IgD-negative memory B cell (primary cell): Measurements from ENCODE around the gene ZNF442. TPM values are rescaled to one million over a fixed set of nuclear protein-coding genes. Genes with fewer than 3 reads are reported as not detected.
"Not testable (repeated sequence)": the region's sequence is repeated elsewhere in the genome, so short reads cannot be mapped to it uniquely, and the experiment has no call there.

Source experiments
- H3K27ac Mint-ChIP-seq, 3 donors: one replicate each; pipeline ENCODE4 v1.8.0; 2020 to 2022; ENCODE audit warnings: mild to moderate bottlenecking in 3 of 3, mixed read lengths in 3 of 3, moderate library complexity in 1 of 3
- H3K27me3 Mint-ChIP-seq: one replicate; pipeline ENCODE4 v1.8.0; 2021; ENCODE audit warnings: mixed read lengths
- H3K36me3 Mint-ChIP-seq: one replicate; pipeline ENCODE4 v1.8.0; 2020; ENCODE audit warnings: mild to moderate bottlenecking, mixed read lengths
- H3K4me1 Mint-ChIP-seq, 3 donors: one replicate each; pipeline ENCODE4 v1.8.0; 2020 to 2022; ENCODE audit warnings: mixed read lengths in 3 of 3, mild to moderate bottlenecking in 1 of 3
- H3K4me3 Mint-ChIP-seq, 4 donors: one replicate each; pipeline ENCODE4 v1.8.0; 2020 to 2022; ENCODE audit warnings: mild to moderate bottlenecking in 4 of 4, mixed read lengths in 4 of 4, moderate library complexity in 3 of 4
- H3K9me3 Mint-ChIP-seq, 3 donors: one replicate each; pipeline ENCODE4 v1.8.0; 2020 to 2021; ENCODE audit warnings: mixed read lengths in 3 of 3, mild to moderate bottlenecking in 1 of 3
- polyA plus RNA-seq: library from polyadenylated mRNA; unstranded; fragments of 300-500 nt; fragmentation: Illumina TruSeq; gene quantifications from one replicate; pipeline ENCODE4 v1.2.3, GENCODE V29; 2021

The ZNF442 gene
- polyA plus RNA-seq, 1 donor from 2014 or later: 2.3 TPM

DNA sequence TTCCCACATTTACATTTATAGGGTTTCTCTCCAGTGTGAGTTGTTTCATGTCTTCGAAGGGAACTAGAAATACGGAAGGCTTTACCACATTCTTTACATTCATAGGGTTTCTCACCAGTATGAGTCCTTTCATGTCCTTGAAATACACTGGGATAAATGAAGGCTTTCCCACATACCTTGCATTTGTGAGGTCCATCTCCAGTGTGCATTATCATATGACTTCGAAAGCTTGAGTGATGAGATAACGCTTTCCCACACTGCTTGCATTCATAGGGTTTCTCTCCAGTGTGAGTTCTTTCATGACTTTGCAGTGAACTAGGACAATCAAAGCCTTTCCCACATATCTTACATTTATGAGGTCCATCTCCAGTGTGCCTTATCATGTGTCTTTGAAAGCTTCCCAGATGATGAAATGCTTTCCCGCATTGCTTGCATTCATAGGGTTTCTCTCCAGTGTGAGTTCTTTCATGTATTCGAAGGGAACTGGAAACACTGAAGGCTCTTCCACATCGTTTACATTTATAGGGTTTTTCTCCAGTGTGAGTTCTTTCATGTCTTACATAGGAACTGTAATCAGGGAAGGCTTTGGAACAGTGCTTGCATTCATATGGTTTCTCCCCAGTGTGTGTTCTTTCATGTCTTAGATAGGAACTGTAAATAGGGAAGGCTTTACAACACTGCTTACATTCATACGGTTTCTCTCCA is 15.1 kb downstream of the ZNF442 start:
- peaks cover 19 to 50% (median 45%) of the 10 kb centered on the region in 3 donors for H3K9me3 Mint-ChIP-seq
- H3K36me3 Mint-ChIP-seq: peaks cover 15% of the 10 kb centered on the region

DNA sequence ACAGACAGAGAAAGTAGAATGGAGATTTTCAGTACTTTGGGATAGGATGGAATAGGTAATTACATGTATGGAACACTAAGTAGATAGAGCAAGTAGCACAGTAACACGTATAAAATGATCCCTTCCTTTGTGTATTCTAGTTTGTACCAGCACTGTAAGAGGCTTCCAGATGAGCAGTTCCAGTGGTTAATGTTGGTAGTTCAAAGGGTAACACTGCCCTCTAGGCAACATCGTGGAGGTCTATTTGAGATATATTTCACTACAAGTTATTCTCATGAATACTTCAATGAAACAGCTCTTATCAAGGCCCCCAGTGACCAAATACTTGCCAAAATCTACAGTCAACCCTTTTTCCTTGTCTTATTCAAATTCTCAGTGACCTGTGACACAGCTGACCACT is 18.6 kb downstream of the ZNF442 start:
- peaks cover 20 to 31% (median 30%) of the 10 kb centered on the region in 3 donors for H3K9me3 Mint-ChIP-seq
- no peak overlapping the region for H3K4me3 Mint-ChIP-seq
- H3K27me3 Mint-ChIP-seq: no peaks in the 10 kb centered on the region
- no peaks in the 10 kb centered on the region for H3K4me1 Mint-ChIP-seq
- no peak overlapping the region for H3K27ac Mint-ChIP-seq
- H3K36me3 Mint-ChIP-seq: peaks cover 16% of the 10 kb centered on the region

More for the DNA sequence above, 15.1 kb downstream of the ZNF442 start:
- Mint-ChIP-seq H3K27ac (no peak overlapping the region), H3K4me1 (no peaks in the 10 kb centered on the region), H3K4me3 (no peak overlapping the region), H3K27me3 (no peaks in the 10 kb centered on the region)

DNA sequence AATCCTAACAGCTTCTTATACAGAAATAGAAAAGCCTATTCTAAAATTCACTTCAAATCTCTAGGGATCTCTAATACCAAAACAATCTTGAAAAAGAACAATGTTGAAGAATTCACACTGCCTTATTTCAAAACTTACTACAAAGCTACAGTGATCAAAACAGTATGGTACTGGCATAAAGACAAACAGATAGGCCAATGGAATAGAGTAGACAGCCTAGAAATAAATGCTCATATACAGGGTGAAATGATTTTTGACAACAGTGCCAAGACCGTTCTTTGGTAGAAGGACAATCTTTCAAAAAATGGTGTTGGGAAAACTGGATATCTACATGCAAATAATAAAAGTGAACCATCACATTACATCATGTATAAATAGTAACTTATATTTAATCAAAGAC is 20.3 kb downstream of the ZNF442 start:
- Mint-ChIP-seq H3K4me3 (no peak overlapping the region), H3K9me3 (peaks cover 20 to 26% (median 22%) of the 10 kb centered on the region in 3 donors), H3K27ac (no peak overlapping the region), H3K4me1 (no peaks in the 10 kb centered on the region), H3K27me3 (no peaks in the 10 kb centered on the region), H3K36me3 (peaks cover 5% of the 10 kb centered on the region)

DNA sequence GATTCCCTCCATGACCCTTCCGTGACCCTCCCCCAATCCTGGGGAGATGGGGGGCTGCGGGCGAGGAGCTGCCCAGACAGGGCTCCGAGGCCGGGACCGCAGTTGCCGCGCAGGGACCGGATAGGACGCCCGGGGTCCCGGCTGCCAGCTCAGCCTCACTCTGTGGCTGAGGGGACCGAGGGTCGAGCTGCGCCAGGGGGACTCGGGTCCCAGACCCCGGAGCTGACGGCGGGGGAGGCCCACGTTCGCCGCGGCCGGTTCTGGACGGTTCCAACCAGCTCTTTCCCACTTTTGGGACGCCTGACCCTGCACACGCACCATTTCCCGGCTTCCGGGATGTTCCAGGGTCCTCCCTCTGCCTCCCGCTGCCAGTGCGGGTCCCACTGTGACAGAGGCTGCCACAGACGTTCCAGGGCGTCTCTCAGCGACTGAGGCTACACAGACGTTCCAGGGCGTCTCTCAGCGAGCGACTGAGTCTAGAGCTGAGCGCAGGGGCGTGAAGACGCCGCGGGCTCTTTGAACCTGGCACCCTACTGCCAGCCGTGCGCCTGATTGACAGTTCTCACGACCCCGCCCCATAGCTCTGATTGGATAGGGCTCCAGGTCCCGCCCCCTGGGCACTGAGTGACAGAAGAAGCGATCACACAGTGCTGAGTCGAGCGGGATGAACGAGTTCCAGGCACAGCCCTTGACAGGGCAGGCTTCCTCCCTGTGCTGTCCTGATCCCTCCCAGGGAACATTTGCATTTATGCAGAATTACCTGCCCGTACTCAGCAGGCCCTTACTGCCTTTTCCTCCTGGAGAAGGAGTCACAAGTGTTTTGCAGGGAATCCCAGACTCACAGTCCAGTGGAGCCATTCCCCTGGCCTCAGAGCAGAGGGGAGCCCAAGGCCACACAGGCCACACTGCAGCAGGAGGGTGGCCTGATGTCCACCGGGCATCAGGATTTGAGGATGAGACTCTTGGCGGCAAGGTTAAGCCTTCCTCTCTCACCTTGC is 32.0 kb downstream of the ZNF442 start, which contains the start of gene ZNF563:
Gene ZNF563, minus strand, starts transcription at position 472 of the 998 bp plus-strand sequence. Its CDS starts 151 bp downstream, at position 321.
- peak within 1 kb of the TSS; percentile 97 to 100 (median 99) for H3K4me3 Mint-ChIP-seq
- H3K4me1 Mint-ChIP-seq: peaks cover 33 to 38% (median 35%) of the 10 kb centered on the region in 3 donors
- peak within 1 kb of the TSS; percentile 88 to 97 (median 91) for H3K27ac Mint-ChIP-seq
- no peaks in the 10 kb centered on the region for H3K27me3 Mint-ChIP-seq
- peaks cover 2% of the 10 kb centered on the region for H3K36me3 Mint-ChIP-seq
- H3K9me3 Mint-ChIP-seq: no peaks in the 10 kb centered on the region

DNA sequence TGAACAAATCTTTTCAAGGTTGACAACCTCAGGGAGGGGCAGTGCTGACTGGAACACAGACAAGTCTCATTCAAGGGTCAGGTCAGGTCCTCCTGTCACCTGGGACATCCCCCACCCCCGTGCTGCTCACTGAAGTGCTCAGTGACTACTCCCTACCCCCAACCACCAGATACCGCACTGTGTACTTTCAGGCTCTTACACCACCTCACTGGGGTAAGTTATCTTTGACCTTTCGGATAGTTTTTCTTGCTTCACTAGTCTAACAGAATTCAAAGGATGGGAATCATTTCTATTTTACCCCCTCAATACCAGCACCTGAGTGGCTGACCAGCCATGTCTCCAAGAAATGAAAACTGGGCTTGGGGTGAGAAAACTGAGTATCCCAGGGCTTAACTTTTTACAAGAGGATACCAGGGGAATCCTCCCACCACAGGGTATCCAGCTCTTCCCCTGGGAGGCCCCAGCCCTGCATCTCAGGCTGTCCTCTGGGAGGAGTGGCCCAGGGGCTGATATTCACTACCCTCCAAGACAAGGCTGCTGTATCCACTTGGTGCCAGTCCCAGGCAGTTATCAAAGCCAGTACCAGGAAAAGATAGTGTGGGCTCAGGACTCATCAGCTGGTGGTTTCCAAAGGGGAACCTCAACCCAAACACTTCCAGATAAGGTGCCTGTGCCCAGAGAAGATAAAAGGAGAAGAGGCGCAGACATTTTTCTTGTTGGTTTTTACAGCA is 34.1 kb downstream of the ZNF442 start:
- H3K27ac Mint-ChIP-seq: peak overlapping the region; percentile 65 to 90 (median 83)
- H3K27me3 Mint-ChIP-seq: no peaks in the 10 kb centered on the region
- H3K4me1 Mint-ChIP-seq: peaks cover 33 to 44% (median 35%) of the 10 kb centered on the region in 3 donors
- H3K4me3 Mint-ChIP-seq: peak overlapping the region; percentile 97 to 100 (median 99)
- peaks cover 6% of the 10 kb centered on the region for H3K36me3 Mint-ChIP-seq
- H3K9me3 Mint-ChIP-seq: no peaks in the 10 kb centered on the region

DNA sequence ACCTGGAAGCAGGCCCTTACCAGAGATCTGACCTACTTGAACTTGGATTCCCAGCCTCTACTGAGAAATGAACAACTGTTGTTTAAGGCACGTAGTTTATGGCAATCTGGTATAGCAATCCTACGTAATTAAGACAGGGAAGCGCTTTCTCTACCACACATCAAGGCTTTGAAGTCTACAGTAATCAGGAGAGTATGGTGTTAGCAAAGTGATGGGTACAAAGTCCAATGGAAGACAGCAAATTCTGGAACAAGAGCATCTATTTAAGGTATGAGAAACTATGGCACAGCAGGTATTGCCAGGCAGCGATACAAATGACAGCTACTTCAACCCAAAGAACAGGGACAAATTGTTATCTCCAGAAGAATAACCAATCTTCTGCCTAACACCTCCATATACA is 35.1 kb downstream of the ZNF442 start:
- Mint-ChIP-seq H3K4me1 (peaks cover 33 to 47% (median 35%) of the 10 kb centered on the region in 3 donors), H3K9me3 (no peaks in the 10 kb centered on the region), H3K27ac (peak overlapping the region in 1 of 3 donors; percentile 50), H3K36me3 (peaks cover 14% of the 10 kb centered on the region), H3K4me3 (peak overlapping the region in 2 of 4 donors; percentile 99), H3K27me3 (no peaks in the 10 kb centered on the region)

DNA sequence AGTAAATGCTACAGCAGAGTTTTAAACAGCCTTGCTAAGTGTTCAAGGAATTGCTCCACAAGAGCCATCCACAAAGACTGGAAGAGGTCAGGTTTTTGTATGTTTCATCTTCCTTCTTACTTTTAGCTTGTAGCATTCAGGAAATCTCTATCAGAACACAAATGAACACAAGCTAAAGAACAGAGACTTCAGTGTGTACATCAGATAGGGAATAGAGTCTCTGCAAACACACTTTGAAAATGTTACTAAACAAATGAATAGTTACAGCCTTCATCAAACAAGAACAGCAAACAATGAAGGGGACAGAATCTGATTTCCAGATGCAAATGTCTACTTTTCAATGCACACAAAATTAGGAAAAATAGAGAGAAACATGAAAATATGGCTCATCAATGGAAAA is 39.8 kb downstream of the ZNF442 start:
- Mint-ChIP-seq H3K27me3 (no peaks in the 10 kb centered on the region), H3K4me3 (peak overlapping the region in 1 of 4 donors; percentile 23), H3K27ac (no peak overlapping the region), H3K4me1 (peaks cover 11 to 19% (median 11%) of the 10 kb centered on the region in 3 donors), H3K36me3 (peaks cover 31% of the 10 kb centered on the region), H3K9me3 (peaks cover 0 to 5% (median 3%) of the 10 kb centered on the region in 3 donors)

DNA sequence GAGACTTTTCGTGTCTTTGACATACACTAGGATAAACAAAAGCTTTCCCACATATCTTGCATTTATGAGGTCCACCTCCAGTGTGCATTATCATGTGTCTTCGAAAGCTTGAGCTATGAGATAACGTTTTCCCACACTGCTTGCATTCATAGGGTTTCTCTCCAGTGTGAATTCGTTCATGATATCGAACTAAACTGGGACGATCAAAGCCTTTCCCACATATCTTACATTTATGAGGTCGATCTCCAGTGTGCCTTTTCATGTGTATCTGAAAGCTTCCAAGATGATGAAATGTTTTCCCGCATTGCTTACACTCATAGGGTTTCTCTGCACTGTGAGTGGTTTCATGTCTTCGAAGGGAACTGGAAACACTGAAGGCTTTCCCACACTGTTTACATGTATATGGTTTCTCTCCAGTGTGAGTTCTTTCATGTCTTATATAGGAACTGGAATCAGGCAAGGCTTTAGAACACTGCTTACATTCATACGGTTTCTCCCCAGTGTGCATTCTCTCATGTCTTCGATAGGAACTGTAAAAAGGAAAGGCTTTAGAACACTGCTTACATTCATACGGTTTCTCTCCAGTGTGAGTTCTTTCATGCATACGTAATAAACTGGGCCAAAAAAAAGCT is 46.6 kb downstream of the ZNF442 start:
- no peaks in the 10 kb centered on the region for H3K4me1 Mint-ChIP-seq
- H3K36me3 Mint-ChIP-seq: peaks cover 33% of the 10 kb centered on the region
- H3K27ac Mint-ChIP-seq: no peak overlapping the region
- peaks cover 9 to 27% (median 19%) of the 10 kb centered on the region in 3 donors for H3K9me3 Mint-ChIP-seq
- H3K27me3 Mint-ChIP-seq: no peaks in the 10 kb centered on the region
- H3K4me3 Mint-ChIP-seq: no peak overlapping the region

DNA sequence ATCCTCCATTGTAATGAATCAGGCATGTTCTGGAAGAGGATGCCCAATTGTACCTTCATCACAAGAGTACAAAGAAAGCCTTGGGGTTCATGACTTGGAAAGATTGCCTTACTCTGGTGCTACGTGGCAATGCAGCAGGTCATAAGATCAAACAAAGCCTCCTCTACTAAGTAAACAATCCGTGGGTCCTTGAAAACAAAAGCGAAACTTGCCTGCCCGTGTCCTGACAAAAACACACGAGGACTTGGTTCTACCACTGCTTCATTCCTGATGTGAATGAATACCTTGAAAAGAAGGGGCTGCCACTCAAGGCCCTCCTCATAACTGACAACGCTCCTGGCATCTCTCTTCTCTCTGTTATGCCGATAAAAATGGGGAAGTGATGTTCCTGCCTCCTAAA is 50.9 kb downstream of the ZNF442 start:
- Mint-ChIP-seq H3K27ac (peak overlapping the region in 1 of 3 donors; percentile 39), H3K4me1 (no peaks in the 10 kb centered on the region), H3K9me3 (peaks cover 9 to 23% (median 15%) of the 10 kb centered on the region in 3 donors), H3K27me3 (no peaks in the 10 kb centered on the region), H3K36me3 (peaks cover 20% of the 10 kb centered on the region), H3K4me3 (no peak overlapping the region)

DNA sequence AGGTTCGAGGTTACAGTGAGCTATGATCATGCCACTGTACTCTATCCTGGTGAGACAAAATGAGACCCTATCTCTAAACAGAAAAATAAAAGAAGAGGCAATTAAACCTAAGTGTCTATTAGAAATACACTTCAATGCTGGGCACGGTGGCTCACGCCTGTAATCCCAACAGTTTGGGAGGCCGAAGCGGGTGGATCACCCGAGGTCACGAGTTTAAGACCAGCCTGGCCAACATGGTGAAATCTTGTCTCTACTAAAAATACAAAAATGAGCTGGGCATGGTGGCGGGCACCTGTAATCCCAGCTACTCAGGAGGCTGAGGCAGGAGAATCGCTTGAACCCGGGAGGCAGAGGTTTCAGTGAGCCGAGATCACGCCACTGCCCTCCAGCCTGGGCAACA is 56.6 kb downstream of the ZNF442 start:
- H3K27me3 Mint-ChIP-seq, H3K27ac Mint-ChIP-seq, H3K4me1 Mint-ChIP-seq, H3K4me3 Mint-ChIP-seq, H3K9me3 Mint-ChIP-seq, H3K36me3 Mint-ChIP-seq: not testable (repeated sequence)

Other genes starting within 250 kb of the ZNF442 start
- gene ZNF20, start 225.3 kb downstream of the ZNF442 start, polyA plus RNA-seq: 1.9 TPM
- gene ZNF625, start 208.9 kb downstream of the ZNF442 start, polyA plus RNA-seq: 1.1 TPM
- gene ZNF136, start 202.6 kb downstream of the ZNF442 start, polyA plus RNA-seq: 21.9 TPM
- 18.9 TPM for gene ZNF44, start 70.8 kb downstream of the ZNF442 start, polyA plus RNA-seq
- 3.7 TPM for gene ZNF563, start 32.0 kb downstream of the ZNF442 start, polyA plus RNA-seq
- gene ZNF799, start 35.6 kb upstream of the ZNF442 start, polyA plus RNA-seq: 10.2 TPM
- gene ZNF443, start 75.3 kb upstream of the ZNF442 start, polyA plus RNA-seq: 2.4 TPM
- 2.6 TPM for gene ZNF709, start 119.1 kb upstream of the ZNF442 start, polyA plus RNA-seq
- 16.2 TPM for gene ZNF564, start 185.8 kb upstream of the ZNF442 start, polyA plus RNA-seq
- gene ZNF490, start 245.1 kb upstream of the ZNF442 start, polyA plus RNA-seq: 6.7 TPM
- 13.3 TPM for gene ZNF791, start 245.2 kb upstream of the ZNF442 start, polyA plus RNA-seq